GM12892 (cell line): Measurements from ENCODE around the gene EEF1G.

Experiments used
- POLR2A ChIP-seq: IDR thresholded peaks from 2 replicates; pipeline ENCODE4 v1.6.1; 2011; ENCODE audit warnings: low read depth, low read length, control low read depth
- POLR2AphosphoS5 ChIP-seq: IDR thresholded peaks from 2 replicates; pipeline ENCODE4 v1.6.1; 2011; ENCODE audit warnings: low read depth, low read length, control low read depth
- TAF1 ChIP-seq: IDR thresholded peaks from 2 replicates; pipeline ENCODE4 v1.6.1; 2011; ENCODE audit warnings: low read depth, mild to moderate bottlenecking, control low read depth, low read length, borderline replicate concordance

GRCh38 chr11:62608776-62609175, 35.1 kb upstream of the EEF1G start:
- no peak for TF ChIP-seq TAF1
- TF ChIP-seq POLR2A, result no peak
- no peak for TF ChIP-seq POLR2AphosphoS5
